PFSK-1 (cell line): ENCODE results near the gene LIPG.

ENCODE experiments used
- POLR2AphosphoS5 ChIP-seq: IDR thresholded peaks from 2 replicates; pipeline ENCODE4 v1.6.1; 2012; ENCODE audit warnings: low read depth, mild to moderate bottlenecking, control low read depth, low read length, moderate library complexity
- REST ChIP-seq, 2 experiments: IDR thresholded peaks; 2 replicates each; pipeline versions ENCODE4 v1.6.1 to v1.8.0; 2011 to 2012; ENCODE audit warnings: low read depth in 2 of 2, low read length in 2 of 2, control low read depth in 1 of 2, inconsistent platforms in 1 of 2, mild to moderate bottlenecking in 1 of 2, moderate library complexity in 1 of 2; ENCODE audit not compliant: insufficient read depth in 1 of 2
- SIN3A ChIP-seq: IDR thresholded peaks from 2 replicates; pipeline ENCODE4 v1.6.1; 2012; ENCODE audit warnings: mild to moderate bottlenecking, low read length, moderate library complexity, borderline replicate concordance; ENCODE audit not compliant: insufficient read depth

DNA sequence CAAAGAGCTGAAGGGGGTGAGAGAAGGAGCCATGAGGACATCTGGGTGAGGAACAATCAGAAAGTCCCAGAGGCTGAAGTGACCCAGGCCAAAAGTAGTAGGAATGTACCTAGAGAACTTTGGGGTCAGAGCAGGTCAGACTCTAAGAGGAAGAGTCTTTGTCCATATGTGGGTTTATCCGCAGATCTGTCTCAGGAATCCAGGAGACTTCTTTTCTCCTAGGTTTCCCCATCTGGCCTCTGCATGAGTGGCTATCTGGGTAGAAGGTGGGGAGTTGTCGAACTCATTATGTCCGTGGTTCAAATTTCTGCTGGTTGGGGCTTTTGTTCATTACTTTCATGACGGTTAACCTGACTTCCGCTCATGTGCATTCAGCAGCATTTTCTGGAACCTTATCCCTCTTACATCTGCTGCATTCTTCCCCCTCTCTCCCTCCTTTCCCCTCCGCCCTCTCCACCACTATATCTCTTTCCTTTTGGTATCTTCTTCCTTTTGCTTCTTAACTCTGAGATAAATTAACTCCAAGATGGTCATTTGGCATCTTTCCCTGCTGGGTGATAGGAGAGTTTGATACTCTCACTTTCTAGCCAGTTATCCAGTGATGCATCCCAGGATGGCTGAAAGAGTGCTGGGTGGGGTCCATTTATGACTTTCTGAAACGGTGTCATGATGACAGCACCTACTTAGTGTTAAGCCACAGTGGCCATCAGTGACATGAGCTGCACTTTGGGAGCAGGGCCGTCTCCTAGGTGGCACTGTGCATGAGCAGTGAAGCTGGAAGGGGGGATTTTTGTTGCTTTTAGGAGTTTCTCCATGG, 2.1 kb downstream of the LIPG start:
- TF ChIP-seq SIN3A (no peak), REST (IDR thresholded peaks at IDR 0.05; ENCODE audit: insufficient read depth in 1 of 2, low read depth in 2 of 2, low read length in 2 of 2) (no peak), POLR2AphosphoS5 (no peak)
